CD4-positive, alpha-beta T cell treated with Interleukin-1 beta for 1 hour (primary cell): ENCODE results near the gene FBP2.
"Not testable (repeated sequence)": the region's sequence is repeated elsewhere in the genome, so short reads cannot be mapped to it uniquely, and the experiment has no call there.

Experiments used
- DNase-seq, 2 donors: peaks; one replicate each; pipeline ENCODE4 v3.0.0-alpha.2; 2020 to 2022

The FBP2 gene

DNA sequence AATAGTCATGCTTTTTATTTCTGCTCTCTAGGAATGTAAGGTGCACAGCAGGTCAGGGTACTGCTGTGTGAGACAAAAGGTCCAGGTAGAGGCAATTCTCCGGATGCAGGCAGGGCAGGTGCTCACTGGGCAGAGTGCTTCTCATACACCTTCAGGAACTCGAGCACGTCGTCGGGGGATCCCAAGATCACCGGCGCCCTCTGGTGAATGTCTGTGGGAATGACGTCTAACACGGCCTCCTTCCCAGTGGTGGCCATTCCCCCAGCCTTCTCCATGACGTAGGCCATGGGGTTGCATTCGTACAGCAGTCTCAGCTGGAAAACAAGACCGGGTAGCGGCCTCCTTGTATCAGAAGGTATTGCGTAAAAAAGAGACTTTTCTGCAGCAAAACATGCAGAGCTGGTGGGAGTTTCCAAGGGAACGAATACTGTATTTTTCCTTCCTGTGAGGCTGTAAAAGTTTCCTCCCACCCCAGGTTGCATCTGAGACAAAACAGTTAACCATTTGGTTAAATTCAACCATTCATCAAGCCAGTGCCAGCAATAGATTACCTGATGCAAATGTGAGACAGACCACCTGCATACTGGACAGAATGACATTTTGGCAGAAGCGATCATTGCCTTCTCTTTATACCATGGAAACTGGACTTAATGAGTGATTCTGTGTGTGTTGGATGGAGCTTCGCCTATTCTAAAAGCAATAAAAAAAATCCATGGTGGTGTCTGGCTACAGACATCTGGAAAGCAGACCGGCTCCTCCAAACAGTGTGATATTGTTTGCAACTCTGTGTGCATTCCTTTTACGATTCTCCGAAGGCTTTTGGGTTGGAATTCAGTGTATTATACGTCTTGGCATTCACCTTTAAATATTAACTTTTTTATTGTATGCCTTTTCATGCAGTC lies 9.9 kb upstream of the FBP2 start:
- peak; percentile 58 to 59 for DNase-seq

DNA sequence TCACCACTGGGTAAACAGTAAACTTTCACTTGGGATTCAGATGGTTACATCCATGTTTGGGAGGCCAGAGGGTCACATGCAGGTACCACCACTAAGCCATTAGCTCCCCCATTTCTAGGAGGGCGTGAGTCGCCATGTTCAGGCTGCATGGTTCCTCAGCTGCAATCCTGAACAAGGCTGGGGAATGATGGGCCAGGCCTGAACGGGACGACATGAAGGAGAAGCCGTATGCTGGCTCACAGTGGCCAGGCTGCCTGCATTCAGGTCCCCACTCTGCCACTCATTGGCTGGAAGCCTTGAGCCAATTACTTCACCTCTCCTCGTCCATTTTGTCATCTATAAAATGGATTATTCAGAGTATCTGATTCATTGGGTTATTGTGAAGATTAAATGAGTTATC lies 9.0 kb upstream of the FBP2 start:
- no peak for DNase-seq

DNA sequence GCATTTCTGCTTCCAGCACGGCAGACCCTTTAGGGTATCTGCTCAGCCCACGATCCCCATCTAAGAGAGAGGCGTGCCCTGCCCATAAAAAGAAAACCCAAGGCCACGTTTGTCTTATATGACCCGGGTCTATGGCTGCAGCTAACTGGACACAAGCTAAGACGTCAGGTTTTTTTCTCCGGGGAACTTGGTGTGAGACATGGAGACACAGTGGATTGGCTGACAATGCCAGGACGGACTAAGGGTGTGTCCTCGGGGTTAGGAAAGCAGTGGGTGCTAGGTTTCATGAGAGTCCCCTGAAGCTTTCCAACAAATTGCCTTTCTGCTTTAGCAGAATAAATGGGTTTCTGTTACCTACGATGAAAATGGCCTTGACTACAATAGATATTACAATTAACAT lies 7.1 kb upstream of the FBP2 start:
- DNase-seq: no peak

DNA sequence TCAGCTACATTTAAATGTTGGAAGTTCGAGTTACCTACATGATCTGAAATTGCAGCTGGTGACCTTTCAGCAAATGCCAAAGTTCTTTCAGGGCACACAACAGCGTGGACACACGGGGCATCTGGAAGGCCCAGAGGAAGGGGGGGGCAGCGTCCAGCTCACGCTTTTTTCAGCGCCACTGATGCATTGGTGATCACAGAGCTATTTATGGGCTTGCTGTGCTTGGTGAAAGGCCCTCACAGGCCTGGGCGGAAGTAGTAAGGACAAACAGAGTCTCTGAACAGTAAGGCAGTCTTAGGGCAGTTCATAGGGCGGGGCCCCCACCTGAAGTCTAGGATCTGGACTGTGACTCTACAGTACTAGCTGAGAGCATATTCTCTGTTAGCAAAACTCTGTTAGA lies 6.6 kb upstream of the FBP2 start:
- no peak for DNase-seq

DNA sequence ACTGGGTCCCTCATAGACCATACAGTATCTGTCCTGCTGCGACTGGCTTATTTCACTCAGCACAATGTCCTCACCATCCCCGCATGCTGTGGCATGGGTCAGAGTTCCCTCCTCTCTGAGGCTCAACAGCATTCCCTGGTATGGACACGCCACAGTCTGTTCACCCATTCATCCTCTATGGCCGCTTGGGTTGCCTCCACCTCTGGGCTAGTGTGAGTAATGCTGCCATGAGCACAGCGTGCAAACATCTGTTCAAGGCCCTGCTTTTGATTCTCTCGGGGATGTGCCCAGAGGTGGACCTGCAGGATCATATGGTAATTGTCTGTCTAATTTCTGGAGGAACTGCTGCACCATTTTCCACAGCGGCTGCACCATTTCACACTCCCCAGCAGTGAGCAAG lies 5.5 kb upstream of the FBP2 start:
- DNase-seq: no peak

DNA sequence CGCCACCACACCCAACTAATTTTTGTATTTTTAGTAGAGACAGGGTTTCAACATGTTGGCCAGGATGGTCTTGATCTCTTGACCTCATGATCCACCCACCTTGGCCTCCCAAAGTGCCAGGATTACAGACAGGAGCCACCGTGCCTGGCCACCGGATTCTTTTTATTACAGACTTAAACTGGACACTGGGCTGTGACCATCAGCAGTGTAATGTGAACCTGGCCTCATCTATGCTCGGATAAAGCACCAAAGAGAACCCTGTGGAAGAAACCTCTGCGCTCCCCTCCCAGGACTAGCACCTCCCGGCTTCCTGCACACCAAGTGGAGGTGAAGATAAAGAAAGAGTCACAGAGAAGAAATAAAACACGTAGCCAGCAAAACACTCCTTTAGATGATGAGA lies 941 bp downstream of the FBP2 start:
- not testable (repeated sequence) for DNase-seq

DNA sequence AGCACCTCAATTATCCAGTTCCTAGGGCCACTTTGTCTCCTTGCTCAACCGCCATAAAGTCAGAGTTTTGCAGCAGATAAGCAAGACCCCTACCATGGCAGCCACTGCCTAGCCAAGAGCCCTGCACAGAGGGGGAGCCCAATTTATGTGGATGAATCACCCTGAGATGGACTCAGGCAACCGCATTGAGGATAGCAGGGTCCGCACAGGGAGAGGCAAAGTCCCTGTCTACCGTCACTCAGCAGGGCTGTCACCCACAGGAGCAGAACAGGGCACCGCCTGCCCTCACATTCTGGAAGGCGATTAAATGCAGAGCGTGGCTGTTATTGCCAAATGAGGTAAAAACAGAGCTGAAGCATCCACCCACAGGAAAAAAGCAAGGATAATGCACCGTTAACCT lies 1.7 kb downstream of the FBP2 start:
- no peak for DNase-seq

DNA sequence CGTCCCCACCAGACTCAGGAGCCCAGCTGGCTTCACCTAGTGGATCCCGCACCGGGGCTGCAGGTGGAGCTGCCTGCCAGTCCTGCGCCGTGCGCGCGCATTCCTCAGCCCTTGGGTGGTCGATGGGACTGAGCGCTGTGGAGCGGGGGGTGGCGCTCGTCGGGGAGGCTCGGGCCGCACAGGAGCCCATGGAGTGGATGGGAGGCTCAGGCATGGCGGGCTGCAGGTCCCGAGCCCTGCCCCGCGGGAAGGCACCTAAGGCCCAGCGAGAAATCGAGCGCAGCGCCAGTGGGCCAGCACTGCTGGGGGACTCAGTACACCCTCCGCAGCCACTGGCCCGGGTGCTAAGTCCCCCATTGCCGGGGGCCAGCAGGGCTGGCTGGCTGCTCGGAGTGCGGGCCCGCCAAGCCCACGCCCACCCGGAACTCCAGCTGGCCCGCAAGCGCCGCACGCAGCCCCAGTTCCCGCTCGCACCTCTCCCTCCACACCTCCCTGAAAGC lies 2.5 kb downstream of the FBP2 start:
- DNase-seq: not testable (repeated sequence)

DNA sequence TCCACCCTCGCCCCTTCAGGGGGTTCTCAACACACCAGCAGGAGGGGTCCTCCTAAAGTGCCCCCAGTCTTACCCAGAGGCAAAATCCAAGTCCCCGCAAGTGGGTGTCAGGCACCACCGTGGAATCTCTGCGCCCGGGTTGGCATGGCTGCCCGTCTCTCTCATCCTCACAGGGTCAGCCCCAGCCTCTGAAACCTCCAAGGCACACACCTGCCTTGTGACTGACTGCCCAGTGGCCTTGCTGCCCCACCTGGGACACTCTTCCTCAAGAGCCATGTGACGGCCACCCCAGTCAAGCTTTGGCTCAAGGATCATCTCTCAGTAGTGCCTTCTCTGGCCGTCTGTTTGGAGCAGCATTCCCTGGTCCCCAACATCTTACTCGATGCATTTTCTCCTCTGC lies 4.9 kb downstream of the FBP2 start:
- no peak for DNase-seq

DNA sequence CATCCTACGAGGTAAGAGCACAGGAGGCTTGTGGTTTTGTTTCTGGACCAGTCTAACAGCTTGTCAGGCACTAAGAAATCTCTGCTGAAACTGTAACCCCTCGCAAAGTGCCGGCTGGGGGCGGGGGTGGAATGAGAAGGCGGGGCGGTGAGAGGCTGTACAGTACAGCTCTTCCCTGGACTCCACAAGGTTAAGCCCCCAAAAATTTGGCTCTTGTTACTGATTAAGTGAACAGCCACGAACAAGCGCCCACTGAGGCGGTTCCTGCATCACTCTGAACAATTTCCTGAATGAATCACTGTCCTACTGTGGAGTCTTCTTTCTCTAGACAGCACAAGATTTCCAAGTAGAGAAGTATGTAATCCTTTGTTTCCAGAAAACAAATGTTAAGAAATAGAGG lies 6.8 kb downstream of the FBP2 start:
- no peak for DNase-seq

DNA sequence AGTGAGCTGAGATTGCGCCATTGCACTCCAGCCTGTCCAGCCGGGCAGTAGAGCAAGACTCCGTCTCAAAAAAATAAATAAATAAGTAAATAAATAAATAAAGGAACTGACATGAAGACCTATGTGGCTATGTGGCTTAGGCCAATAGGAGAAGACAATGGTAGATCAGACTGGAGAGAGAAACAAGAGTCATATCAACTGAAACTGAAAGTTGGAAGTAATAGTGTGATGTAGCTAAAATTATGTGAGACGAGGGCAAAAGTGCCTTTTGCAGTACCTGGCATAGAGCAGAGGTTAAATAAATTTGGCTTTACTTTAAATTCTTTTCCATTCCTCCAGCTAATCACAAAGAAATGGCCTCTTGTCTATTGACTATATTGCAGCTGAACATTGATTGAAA lies 7.3 kb downstream of the FBP2 start:
- no peak for DNase-seq

DNA sequence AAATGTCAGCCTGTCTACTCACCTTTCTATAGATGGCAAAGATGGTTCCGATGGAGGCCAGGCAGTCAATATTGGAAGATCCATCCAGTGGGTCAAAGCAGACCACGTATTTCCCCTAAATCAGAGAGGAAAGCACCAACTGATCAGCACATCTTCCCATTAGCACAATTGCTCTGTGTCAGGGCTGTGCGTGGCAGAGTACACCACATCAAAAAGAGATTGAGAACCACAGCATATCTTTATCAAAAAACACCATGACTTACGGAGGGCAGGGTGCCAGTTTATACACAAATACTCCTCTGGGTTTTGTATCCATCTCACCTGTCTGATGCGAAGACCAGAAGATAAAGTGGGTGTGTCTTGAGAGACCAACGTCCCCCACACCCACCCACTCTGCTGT lies 9.1 kb downstream of the FBP2 start:
- DNase-seq: peak in 1 of 2 donors; percentile 21

DNA sequence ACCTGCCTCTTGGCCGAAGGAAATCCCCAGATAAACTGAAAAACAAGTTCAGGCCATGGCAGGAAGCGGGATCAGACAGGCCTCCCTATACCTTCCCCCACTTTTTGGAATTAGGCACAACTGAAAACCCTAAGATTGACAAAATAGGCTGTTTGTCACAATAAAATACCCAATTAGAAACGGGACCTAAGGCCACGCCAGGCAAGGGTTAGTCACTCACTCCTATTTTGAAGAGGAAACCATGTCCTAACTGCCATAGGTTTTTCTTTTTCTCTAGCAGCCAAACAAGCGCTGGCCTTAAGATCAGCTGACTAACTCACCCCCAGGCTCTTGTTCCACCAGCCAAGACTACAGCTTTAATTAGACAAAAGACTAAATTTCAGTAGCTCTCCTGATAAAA lies 11.9 kb downstream of the FBP2 start:
- DNase-seq: no peak

DNA sequence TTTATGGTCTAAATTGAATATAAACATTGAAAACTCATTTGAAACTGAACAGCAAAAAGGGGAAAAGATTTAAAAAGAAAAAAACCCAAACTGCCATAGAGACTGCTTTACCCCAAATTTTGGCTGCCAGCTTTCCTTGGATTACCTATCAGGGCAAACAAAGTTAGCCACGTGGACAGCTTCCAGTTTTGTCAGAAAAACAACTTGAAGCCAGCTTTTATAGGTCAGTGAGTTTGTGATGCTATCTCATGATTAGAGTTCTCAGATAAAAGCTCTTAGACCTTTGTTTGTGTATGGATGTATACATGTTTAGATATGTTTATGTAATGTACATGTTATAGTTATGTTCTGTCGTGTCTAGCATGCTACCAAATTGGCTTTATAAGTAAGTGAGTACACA lies 16.1 kb downstream of the FBP2 start:
- no peak for DNase-seq

DNA sequence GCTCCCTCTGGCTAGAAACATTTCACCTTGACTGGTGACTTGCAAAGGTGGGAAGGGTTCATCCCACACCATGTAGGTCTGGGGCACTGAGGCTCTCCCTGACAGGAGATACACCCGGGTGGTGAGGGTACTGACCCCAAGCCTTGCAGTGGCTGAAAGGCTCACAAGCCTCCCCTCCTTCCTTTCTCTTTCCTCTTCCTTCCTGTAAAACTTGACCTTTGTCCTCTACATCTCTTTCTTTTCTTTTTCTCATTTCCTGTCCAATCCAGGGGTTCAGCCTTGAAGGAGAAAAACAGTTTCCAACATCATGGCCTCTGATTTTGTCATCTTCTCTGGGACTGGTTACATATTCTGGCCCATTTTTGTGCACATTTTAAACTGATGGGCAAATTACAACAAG lies 16.6 kb downstream of the FBP2 start:
- DNase-seq: no peak

DNA sequence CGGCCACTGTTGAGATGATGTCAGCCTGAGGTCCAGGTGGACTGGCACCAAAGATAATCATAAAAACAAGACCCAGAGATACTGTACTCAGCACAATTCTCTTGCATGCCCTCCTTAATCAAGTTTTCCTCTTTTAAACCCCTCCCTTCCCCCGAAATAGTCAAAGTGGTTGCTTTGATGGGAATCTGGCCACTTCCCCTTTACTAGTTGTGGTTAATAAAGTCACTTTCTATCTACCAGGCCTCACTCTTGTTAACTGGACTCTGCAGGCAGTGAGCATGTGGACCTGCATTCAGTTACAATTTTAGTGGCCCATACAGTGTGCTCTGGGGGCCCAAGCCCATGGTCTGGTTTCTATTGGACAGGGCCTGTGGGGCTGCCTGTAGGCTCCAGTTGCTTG lies 17.5 kb downstream of the FBP2 start:
- no peak for DNase-seq

DNA sequence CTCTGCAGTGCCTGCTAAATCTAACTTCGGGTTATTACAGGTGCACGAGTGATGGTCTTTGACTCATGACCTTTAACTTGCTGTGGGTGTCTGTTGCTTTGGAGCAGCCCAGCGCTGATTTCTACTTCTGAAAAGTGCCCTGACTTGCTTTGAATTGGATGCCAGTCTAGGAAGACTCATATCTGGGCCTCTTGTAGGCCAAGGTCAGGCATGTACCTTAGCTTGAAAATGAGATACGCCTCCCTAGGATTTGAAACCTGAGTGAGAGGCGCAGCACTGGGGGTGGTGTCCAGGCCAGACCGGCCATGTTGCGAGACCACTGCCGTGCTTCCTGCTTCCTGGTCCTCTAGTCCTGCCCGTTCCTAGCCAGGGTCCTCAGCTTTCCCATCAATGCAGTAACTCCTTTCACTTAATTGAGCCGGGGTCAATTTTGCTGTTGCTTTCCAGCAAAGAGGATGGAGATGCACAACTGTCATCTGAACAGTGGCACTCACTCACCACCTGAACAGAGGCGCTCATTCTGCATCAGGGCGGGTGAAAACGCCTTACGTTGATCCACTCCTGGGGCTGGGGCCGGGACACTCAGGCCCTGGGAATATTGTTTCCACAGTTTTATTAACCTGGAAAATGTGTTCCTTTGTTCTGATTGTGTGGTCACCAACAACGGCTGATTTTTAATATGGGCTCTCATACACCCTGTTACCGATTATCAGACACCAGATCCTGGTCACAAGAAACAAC lies 24.5 kb downstream of the FBP2 start:
- no peak for DNase-seq

DNA sequence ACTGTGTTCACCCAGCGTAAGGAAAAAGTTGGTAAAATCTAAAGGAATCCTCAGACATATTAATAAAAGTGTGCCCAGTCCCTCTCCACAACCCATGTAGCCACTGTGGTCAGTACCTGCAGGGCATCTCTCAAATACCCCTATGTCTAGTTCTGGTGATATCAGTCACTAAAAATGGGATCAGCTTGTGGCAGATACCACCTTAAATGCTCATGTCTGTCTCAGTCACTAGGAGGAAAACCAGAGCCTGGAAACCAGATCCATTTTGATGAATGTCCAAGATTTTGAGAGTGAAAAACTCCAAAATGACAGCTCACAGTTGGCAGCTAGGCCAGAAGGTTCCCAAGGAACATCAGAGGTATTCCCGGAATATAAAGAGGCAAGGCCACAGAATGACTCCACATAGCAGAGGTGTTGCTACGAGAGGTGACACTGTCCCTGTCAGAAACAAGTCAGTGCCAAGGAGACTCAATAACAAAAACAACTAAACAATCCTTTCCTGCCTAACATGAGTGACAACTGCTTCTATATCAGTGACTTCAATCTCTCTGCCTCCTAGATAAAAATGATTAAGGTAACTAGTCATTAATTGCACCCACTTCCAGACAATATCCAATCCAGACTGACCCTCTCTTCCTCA lies 25.3 kb downstream of the FBP2 start:
- no peak for DNase-seq

DNA sequence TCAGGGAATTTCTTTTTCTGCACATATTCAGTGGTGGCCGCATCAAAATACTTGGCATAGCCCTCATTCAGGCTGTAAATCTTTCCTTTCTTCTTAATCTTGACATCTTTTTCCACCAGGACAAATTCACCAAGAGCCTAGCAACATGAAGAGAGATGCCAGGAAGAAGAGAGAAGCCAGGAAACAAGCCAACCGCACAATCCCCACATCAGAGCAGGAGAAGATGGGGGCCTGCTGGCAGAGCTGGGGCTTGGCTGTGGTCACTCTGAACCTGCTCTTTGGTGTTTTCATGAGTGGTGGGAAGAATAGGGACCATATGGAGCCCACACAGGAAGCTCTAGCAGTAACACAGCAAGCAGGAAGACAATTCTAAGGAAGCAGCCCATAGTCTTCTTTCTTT lies 26.4 kb downstream of the FBP2 start:
- DNase-seq: no peak

DNA sequence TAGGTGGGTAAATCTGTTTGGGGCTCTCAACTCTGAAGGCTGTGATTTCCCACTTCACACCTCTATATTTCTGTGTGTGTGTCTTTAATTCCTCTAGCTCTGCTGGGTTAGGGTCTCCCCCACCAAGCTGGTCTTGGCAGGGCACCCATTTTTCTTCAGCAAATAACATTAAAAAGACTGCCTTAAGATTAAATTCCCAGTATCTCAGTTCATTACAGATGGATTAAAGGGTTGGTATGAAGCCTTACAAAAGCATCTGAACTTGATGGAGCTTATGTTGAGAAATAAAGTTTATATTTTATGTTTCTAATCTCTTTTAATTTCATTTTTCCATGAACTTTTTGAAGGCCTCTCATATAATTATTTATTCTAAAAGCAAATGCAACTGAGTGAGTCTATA lies 27.1 kb downstream of the FBP2 start:
- no peak for DNase-seq

DNA sequence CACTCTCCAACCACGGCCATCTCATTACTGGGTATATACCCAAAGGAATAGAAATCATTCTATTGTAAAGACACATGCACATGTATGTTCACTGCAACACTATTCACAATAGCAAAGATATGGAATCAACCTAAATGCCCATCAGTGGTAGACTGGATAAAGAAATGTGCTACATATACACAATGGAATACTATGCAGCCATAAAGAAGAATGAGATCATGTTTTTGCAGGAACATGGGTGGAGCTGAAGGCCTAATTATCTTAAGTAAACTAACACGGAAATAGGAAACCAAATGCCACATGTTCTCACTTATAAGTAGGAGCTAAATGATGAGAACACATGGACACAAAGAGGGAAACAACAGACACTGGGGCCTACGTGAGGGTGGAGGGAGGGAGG lies 29.3 kb downstream of the FBP2 start:
- DNase-seq: not testable (repeated sequence)

DNA sequence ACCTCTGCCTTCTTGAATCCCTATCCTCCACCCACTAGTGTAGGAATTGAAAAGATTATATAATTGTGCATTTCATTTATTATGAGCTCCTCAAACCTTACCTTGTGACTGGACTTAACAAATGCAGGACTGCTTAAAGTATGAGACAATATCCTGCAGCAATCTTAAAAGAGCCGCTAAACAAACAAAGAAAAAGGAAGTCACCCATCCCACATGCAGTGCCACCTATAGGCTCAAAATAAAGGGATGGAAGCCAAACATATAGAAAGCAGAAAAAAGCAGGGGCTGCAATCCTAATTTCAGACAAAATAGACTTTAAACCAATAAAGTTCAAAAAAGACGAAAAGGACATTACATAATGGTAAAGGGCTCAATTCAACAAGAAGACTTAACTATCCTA lies 30.1 kb downstream of the FBP2 start:
- DNase-seq: no peak

DNA sequence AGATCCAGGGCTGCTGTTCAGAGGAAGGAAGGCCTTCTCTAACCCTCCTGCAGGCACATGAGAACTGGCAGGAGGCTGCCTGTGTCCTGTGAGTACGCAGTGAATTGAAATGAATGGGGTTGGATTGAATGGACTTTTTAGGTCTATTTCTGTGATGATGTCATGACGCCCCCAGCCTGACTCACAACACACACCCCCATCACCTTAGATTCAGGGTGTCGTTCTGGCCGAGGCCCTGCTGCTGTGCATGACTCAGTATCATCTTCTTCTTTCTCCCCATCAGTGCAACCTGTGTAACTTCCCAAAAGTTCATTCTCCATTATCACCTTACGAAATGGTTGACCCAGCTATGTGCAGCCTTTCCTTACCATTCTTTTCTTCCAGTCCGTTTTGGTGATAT lies 33.4 kb downstream of the FBP2 start:
- no peak for DNase-seq

DNA sequence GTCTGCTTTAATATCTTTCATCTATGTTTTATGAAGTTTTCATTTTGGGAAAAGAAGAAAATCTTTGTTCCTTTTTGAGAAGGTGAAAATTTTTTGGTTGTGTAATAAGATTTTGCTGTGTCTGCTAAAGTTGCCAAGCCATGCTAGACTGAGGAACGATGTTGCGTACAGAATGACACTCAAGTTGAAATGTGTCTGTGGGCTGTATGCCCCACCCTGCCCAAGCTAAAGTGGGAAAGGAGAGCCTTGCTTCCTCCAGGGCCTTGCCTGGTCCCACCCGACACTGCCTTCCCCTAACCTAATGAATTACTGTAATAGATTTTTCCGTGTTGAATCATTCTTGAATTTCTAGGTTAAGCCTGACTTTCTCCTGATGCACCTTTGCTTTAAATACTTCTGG lies 36.2 kb downstream of the FBP2 start:
- DNase-seq: no peak
